Body of pancreas (tissue), 4 donors: Measurements from ENCODE around the gene SLC66A3. TPM values are rescaled to one million over a fixed set of nuclear protein-coding genes. Genes with fewer than 3 reads are reported as not detected.

Experiments
- ATAC-seq: fragments of 150-250 bp; one replicate; pipeline ENCODE4 v1.9.1; 2016
- DNase-seq, 4 donors: peaks; one replicate each; pipeline ENCODE4 v3.0.0-alpha.2; 2019
- H3K27ac ChIP-seq, 4 donors: fragments of 200-600 bp; sonication (generic); 1 replicate in 3 of 4; 2 replicates in 1 of 4; pipeline versions ENCODE4 v1.5.1 to v1.6.1; 2016 to 2019; ENCODE audit warnings: mild to moderate bottlenecking in 1 of 4, mixed read lengths in 1 of 4, moderate library complexity in 1 of 4
- H3K27me3 ChIP-seq, 2 donors: fragments of 200-600 bp; sonication (generic); one replicate each; pipeline ENCODE4 v1.6.0; 2016; ENCODE audit warnings: mild to moderate bottlenecking in 1 of 2
- H3K36me3 ChIP-seq, 2 donors: fragments of 200-600 bp; sonication (generic); replicated peaks in 1 of 2; 2 replicates each; pipeline ENCODE4 v1.5.1; 2016; ENCODE audit warnings: low read depth in 2 of 2; ENCODE audit not compliant: insufficient read depth in 1 of 2
- H3K4me1 ChIP-seq: fragments of 200-600 bp; sonication (generic); one replicate; pipeline ENCODE4 v1.6.0; 2016
- H3K4me3 ChIP-seq, 2 donors: fragments of 200-600 bp; sonication (generic); 1 replicate in 1 of 2; 2 replicates in 1 of 2; pipeline ENCODE4 v1.5.1; 2016 to 2019
- H3K9me3 ChIP-seq, 3 donors: fragments of 200-600 bp; sonication (generic); 1 replicate in 2 of 3; 2 replicates in 1 of 3; pipeline ENCODE4 v1.5.1; 2016
- CTCF ChIP-seq, 7 experiments: fragments of 450-650 bp in 4 of 7; fragments of 200-600 bp in 3 of 7; sonication (generic) in 3 of 7; IDR thresholded peaks; one replicate each; pipeline ENCODE4 v1.5.1; 2016 to 2019; ENCODE audit warnings: antibody characterized with exemption in 7 of 7
- POLR2A ChIP-seq, 3 donors: fragments of 450-650 bp; IDR thresholded peaks; one replicate each; pipeline ENCODE4 v1.6.1; 2016; ENCODE audit warnings: antibody characterized with exemption in 3 of 3, mild to moderate bottlenecking in 2 of 3
- WGBS, 2 donors: methylation state at CpG; one replicate each; pipeline ENCODE4 v1.1.5; 2017; 5-methylcytosine and 5-hydroxymethylcytosine counted together
- intact Hi-C: fragments of 100-400 bp; cut with DNase I; formaldehyde crosslinking; loops from one replicate; pipeline ENCODE4 v1.15.1; 2023
- total RNA-seq, 2 donors: library from RNA; depleted of rRNA; stranded (reverse); fragments of >200 nt; gene quantifications; one replicate each; pipeline ENCODE4 v1.1.0, GENCODE V29; 2016

The SLC66A3 gene
- total RNA-seq, 2 donors from 2014 or later = 28.0 to 38.2 TPM

- Histone ChIP-seq H3K9me3 (no peaks in the 10 kb centered on the region), H3K27me3 (no peaks in the 10 kb centered on the region), H3K36me3 (peaks cover 0 to 3% of the 10 kb centered on the region in 2 donors), H3K27ac (no peak overlapping the region), H3K4me3 (no peak overlapping the region), H3K4me1 (peaks cover 21% of the 10 kb centered on the region)
- TF ChIP-seq POLR2A (IDR thresholded peaks at IDR 0.05) (no peak), CTCF (IDR thresholded peaks at IDR 0.05) (no peak)
- WGBS, 2 donors = 90 to 93% methylated on average over 10 of the region's 10 CpGs
- intact Hi-C loops = no loop called here
- no peak for DNase-seq
- no peak for ATAC-seq
These were observed 11.2 kb downstream of the SLC66A3 start for GRCh38 chr2:11166476-11166875.

- H3K4me1 ChIP-seq = peaks cover 21% of the 10 kb centered on the region
- DNase-seq (no peak), ATAC-seq (no peak)
- H3K4me3 ChIP-seq = no peak overlapping the region
- peak overlapping the region in 3 of 4 donors; percentile 50 to 89 (median 83) for H3K27ac ChIP-seq
- H3K36me3 ChIP-seq = peaks cover 0 to 3% of the 10 kb centered on the region in 2 donors
- H3K9me3 ChIP-seq = no peaks in the 10 kb centered on the region
- intact Hi-C loops = no loop called here
- no peaks in the 10 kb centered on the region for H3K27me3 ChIP-seq
- TF ChIP-seq POLR2A (IDR thresholded peaks at IDR 0.05) = no peak
- no peak for TF ChIP-seq CTCF (IDR thresholded peaks at IDR 0.05)
- WGBS, 2 donors = 76 to 90% methylated on average over 8 to 9 of the region's 9 CpGs
These were observed 13.2 kb downstream of the SLC66A3 start for GRCh38 chr2:11168488-11168887.

GRCh38 chr2:11169333-11169732 lies 14.1 kb downstream of the SLC66A3 start:
- ATAC-seq = peak; percentile 92
- Histone ChIP-seq H3K27me3 (no peaks in the 10 kb centered on the region), H3K4me1 (peaks cover 21% of the 10 kb centered on the region), H3K9me3 (no peaks in the 10 kb centered on the region), H3K36me3 (no peaks in the 10 kb centered on the region), H3K4me3 (no peak overlapping the region), H3K27ac (peak overlapping the region; percentile 50 to 89 (median 68))
- intact Hi-C loops = no loop called here
- 16 to 21% methylated on average over 13 of the region's 13 CpGs for WGBS, 2 donors
- TF ChIP-seq CTCF (IDR thresholded peaks at IDR 0.05) (no peak), POLR2A (IDR thresholded peaks at IDR 0.05) (peak in 2 of 3 donors; percentile 26 to 48)
- DNase-seq = peak; percentile 76 to 87 (median 82)

- Histone ChIP-seq H3K9me3 (no peaks in the 10 kb centered on the region), H3K4me1 (peaks cover 12% of the 10 kb centered on the region), H3K4me3 (no peak overlapping the region), H3K36me3 (no peaks in the 10 kb centered on the region), H3K27ac (no peak overlapping the region), H3K27me3 (no peaks in the 10 kb centered on the region)
- ATAC-seq (no peak), DNase-seq (no peak)
- TF ChIP-seq CTCF (IDR thresholded peaks at IDR 0.05) (no peak), POLR2A (IDR thresholded peaks at IDR 0.05) (no peak)
- 93 to 98% methylated on average over 9 of the region's 9 CpGs for WGBS, 2 donors
- intact Hi-C loops = no loop called here
These were observed 19.0 kb downstream of the SLC66A3 start for GRCh38 chr2:11174222-11174621.

- 79 to 81% methylated on average over 6 of the region's 6 CpGs for WGBS, 2 donors
- TF ChIP-seq POLR2A (IDR thresholded peaks at IDR 0.05) (no peak), CTCF (IDR thresholded peaks at IDR 0.05) (no peak)
- H3K9me3 ChIP-seq = no peaks in the 10 kb centered on the region
- no peak overlapping the region for H3K4me3 ChIP-seq
- peaks cover under 1% of the 10 kb centered on the region for H3K4me1 ChIP-seq
- H3K27me3 ChIP-seq = no peaks in the 10 kb centered on the region
- no peak overlapping the region for H3K27ac ChIP-seq
- ATAC-seq (no peak), DNase-seq (peak in 1 of 4 donors; percentile 22)
- H3K36me3 ChIP-seq = peaks cover 0 to 3% of the 10 kb centered on the region in 2 donors
- intact Hi-C loops = no loop called here
These were observed 20.1 kb downstream of the SLC66A3 start for GRCh38 chr2:11175293-11175795.
